ENCODE data around the gene CARD9.
"Not testable (repeated sequence)": the region's sequence is repeated elsewhere in the genome, so short reads cannot be mapped to it uniquely, and the experiment has no call there.

CARD9 gene

GRCh38 chr9:136373300-136374182 is at the start of gene CARD9:
CARD9 (minus strand) TSS chr9:136373669; CDS start chr9:136372078, 1,591 bp downstream.
- no peak for DNase-seq

GRCh38 chr9:136422876-136423275 is 49.4 kb upstream of the CARD9 start:
- DNase-seq = no peak

- no peak for DNase-seq
These were observed 48.3 kb upstream of the CARD9 start for GRCh38 chr9:136421791-136422190.

GRCh38 chr9:136419092-136419420 is 45.6 kb upstream of the CARD9 start:
- DNase-seq = no peak

GRCh38 chr9:136418182-136419091 is 45.0 kb upstream of the CARD9 start:
- DNase-seq = no peak

- no peak for DNase-seq
These were observed 43.4 kb upstream of the CARD9 start for GRCh38 chr9:136416914-136417313.

- DNase-seq = no peak
These were observed 43.0 kb upstream of the CARD9 start for GRCh38 chr9:136416427-136416826.

- DNase-seq = no peak
These were observed 39.5 kb upstream of the CARD9 start for GRCh38 chr9:136412962-136413361.

GRCh38 chr9:136411378-136411777 is 37.9 kb upstream of the CARD9 start:
- no peak for DNase-seq

- DNase-seq = peak; percentile 63
These were observed 37.2 kb upstream of the CARD9 start, which contains the start of the genes ENTR1 and PMPCA for GRCh38 chr9:136410500-136411287. ENTR1 (minus strand) TSS chr9:136410614; CDS start chr9:136410397, 217 bp downstream. PMPCA (plus strand) TSS chr9:136410658; CDS start chr9:136410669, 11 bp downstream.

- DNase-seq = no peak
These were observed 36.3 kb upstream of the CARD9 start for GRCh38 chr9:136409557-136410455.

- no peak for DNase-seq
These were observed 34.4 kb upstream of the CARD9 start for GRCh38 chr9:136407911-136408310.

- not testable (repeated sequence) for DNase-seq
These were observed 33.6 kb upstream of the CARD9 start for GRCh38 chr9:136407061-136407460.

- not testable (repeated sequence) for DNase-seq
These were observed 32.4 kb upstream of the CARD9 start for GRCh38 chr9:136405904-136406303.

- DNase-seq = no peak
These were observed 32.0 kb upstream of the CARD9 start for GRCh38 chr9:136405481-136405880.

- DNase-seq = no peak
These were observed 31.3 kb upstream of the CARD9 start for GRCh38 chr9:136404801-136405136.

- no peak for DNase-seq
These were observed 30.7 kb upstream of the CARD9 start for GRCh38 chr9:136403915-136404800.

- DNase-seq = no peak
These were observed 30.1 kb upstream of the CARD9 start for GRCh38 chr9:136403538-136403914.

- DNase-seq = no peak
These were observed 28.6 kb upstream of the CARD9 start for GRCh38 chr9:136402067-136402466.

GRCh38 chr9:136401173-136401922 is 27.9 kb upstream of the CARD9 start:
- no peak for DNase-seq
